ENCODE results near the gene GALNT12.

The GALNT12 gene

DNA sequence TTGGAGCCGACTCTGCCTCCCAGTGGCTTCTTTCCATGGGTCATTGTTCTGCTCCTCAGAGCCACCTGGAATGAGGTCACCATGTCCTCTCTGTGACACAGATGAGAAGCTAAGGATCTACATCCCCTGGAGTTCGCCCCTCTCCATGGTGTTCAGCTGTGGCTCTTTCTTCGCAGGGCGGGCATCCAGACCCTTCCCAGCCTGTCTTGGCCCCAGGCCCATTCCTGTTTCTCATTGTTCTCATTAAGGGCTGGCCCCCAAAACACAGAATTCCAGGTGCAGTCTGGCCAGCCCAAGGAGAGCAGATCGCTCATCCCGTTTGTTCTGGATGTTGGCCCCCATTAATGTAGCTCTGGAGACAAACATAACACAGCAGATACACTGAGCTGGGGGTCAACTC is 69.8 kb downstream of the GALNT12 start:
- no peaks in the 10 kb centered on the region for H3K9me3 ChIP-seq (ENCODE audit: control extremely low read depth in 1 of 5, control insufficient read depth in 4 of 5, insufficient read depth in 2 of 5, low read depth in 1 of 5, low read length in 4 of 5)
- H3K4me1 ChIP-seq (ENCODE audit: control extremely low read depth in 1 of 4, control insufficient read depth in 4 of 4, insufficient read depth in 4 of 4, low read length in 3 of 4), result no peaks in the 10 kb centered on the region
- H3K27me3 ChIP-seq (replicated peaks in 2 of 5; ENCODE audit: control insufficient read depth in 4 of 5, insufficient read depth in 5 of 5, low read length in 4 of 5), result peaks cover 0 to 3% (median 0%) of the 10 kb centered on the region in 5 experiments
- 100% methylated on average over 3 of the region's 6 CpGs for WGBS (ENCODE audit: insufficient coverage)
- no peak overlapping the region for H3K4me3 ChIP-seq (ENCODE audit: control insufficient read depth in 1 of 7, extremely low read depth in 1 of 7, insufficient read depth in 4 of 7, low read depth in 2 of 7, low read length in 6 of 7)
- H3K27ac ChIP-seq (ENCODE audit: insufficient read depth in 1 of 2, low read depth in 1 of 2, low read length in 2 of 2, poor library complexity in 1 of 2, severe bottlenecking in 2 of 2), result no peak overlapping the region
- DNase-seq, result no peak
- H3K36me3 ChIP-seq (ENCODE audit: control insufficient read depth in 4 of 4, insufficient read depth in 4 of 4, low read length in 3 of 4), result no peaks in the 10 kb centered on the region
- ChIA-PET CTCF (no interaction called here), POLR2A (no interaction called here)

DNA sequence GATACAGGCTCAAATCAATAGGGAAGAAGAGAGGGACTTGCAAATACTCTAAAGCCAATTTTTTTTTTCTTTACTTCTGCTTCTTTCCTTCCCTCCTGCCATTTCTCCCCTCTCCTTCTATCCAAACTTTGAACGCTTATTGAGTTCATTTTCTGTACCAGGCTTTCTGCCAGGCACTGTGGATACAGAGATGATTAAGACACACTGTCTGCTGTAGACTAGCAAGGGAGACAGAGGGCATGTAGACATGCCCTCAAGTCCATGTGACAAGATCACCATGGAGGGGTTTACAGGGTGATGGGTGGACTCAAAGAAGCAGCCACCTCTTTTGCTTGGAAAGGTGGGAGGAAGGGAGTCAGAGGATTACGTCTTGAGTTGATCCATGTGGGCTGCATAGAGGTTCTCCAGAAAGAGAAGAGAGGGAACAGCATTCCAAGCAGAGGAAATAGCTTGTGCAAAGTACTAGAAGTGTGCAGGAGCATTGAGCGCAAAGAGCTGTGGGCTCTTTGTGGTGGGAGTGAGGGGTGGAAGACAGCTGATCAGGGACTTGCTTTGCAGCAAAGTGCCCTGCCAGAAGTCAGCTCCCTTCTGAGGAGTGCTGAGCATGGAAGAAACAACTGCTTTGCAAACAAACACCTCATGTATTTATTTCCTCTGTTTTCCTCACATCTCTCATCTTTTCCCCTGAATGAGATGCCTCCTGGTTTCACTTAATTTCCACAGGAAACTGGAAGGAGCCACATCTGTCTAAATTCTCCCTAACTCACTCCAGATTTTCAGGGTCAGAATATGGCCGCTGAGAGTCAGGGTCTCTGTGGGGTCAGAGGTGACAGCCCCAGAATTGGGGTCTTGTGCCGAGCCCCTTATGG is 71.9 kb downstream of the GALNT12 start:
- H3K36me3 ChIP-seq (ENCODE audit: control insufficient read depth in 4 of 4, insufficient read depth in 4 of 4, low read length in 3 of 4), result no peaks in the 10 kb centered on the region
- 96% methylated on average over 4 of the region's 5 CpGs for WGBS (ENCODE audit: insufficient coverage)
- no peaks in the 10 kb centered on the region for H3K4me1 ChIP-seq (ENCODE audit: control extremely low read depth in 1 of 4, control insufficient read depth in 4 of 4, insufficient read depth in 4 of 4, low read length in 3 of 4)
- H3K9me3 ChIP-seq (ENCODE audit: control extremely low read depth in 1 of 5, control insufficient read depth in 4 of 5, insufficient read depth in 2 of 5, low read depth in 1 of 5, low read length in 4 of 5), result no peaks in the 10 kb centered on the region
- no peak overlapping the region for H3K27ac ChIP-seq (ENCODE audit: insufficient read depth in 1 of 2, low read depth in 1 of 2, low read length in 2 of 2, poor library complexity in 1 of 2, severe bottlenecking in 2 of 2)
- ChIA-PET POLR2A (no interaction called here), CTCF (interaction anchor here (0.9 to 1.3 kb wide), 2 partner anchors 18 to 119 kb away, joined by 3 read pairs; no protein-coding TSS in a partner anchor)
- no peak for DNase-seq
- peaks cover 0 to 3% (median 0%) of the 10 kb centered on the region in 5 experiments for H3K27me3 ChIP-seq (replicated peaks in 2 of 5; ENCODE audit: control insufficient read depth in 4 of 5, insufficient read depth in 5 of 5, low read length in 4 of 5)
- no peak overlapping the region for H3K4me3 ChIP-seq (ENCODE audit: control insufficient read depth in 1 of 7, extremely low read depth in 1 of 7, insufficient read depth in 4 of 7, low read depth in 2 of 7, low read length in 6 of 7)

DNA sequence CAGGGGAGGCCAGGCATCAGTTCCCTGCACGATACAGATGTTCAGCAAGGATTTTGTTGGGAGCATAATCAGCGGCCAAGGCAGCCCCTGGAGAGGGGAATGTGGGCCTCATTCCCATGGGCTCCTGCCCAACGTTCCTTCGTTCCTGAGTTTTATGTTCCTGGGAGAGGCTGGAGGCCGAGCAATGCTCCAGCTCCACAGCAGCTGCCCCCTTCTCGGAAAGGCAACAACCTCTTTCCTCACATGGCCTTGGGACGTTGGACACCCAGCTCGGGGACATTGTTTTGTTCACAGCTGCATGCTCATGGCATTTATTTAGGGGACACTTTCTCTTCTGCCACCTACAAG is 72.5 kb downstream of the GALNT12 start:
- ChIA-PET POLR2A (no interaction called here), CTCF (interaction anchor here (0.9 to 1.3 kb wide), 2 partner anchors 19 to 118 kb away, joined by 3 read pairs; no protein-coding TSS in a partner anchor)
- no peak overlapping the region for H3K27ac ChIP-seq (ENCODE audit: insufficient read depth in 1 of 2, low read depth in 1 of 2, low read length in 2 of 2, poor library complexity in 1 of 2, severe bottlenecking in 2 of 2)
- H3K4me1 ChIP-seq (ENCODE audit: control extremely low read depth in 1 of 4, control insufficient read depth in 4 of 4, insufficient read depth in 4 of 4, low read length in 3 of 4), result no peaks in the 10 kb centered on the region
- H3K27me3 ChIP-seq (replicated peaks in 2 of 5; ENCODE audit: control insufficient read depth in 4 of 5, insufficient read depth in 5 of 5, low read length in 4 of 5), result peaks cover 0 to 3% (median 0%) of the 10 kb centered on the region in 5 experiments
- 90% methylated on average over 6 of the region's 8 CpGs for WGBS (ENCODE audit: insufficient coverage)
- H3K9me3 ChIP-seq (ENCODE audit: control extremely low read depth in 1 of 5, control insufficient read depth in 4 of 5, insufficient read depth in 2 of 5, low read depth in 1 of 5, low read length in 4 of 5), result no peaks in the 10 kb centered on the region
- no peak for DNase-seq
- no peaks in the 10 kb centered on the region for H3K36me3 ChIP-seq (ENCODE audit: control insufficient read depth in 4 of 4, insufficient read depth in 4 of 4, low read length in 3 of 4)
- H3K4me3 ChIP-seq (ENCODE audit: control insufficient read depth in 1 of 7, extremely low read depth in 1 of 7, insufficient read depth in 4 of 7, low read depth in 2 of 7, low read length in 6 of 7), result no peak overlapping the region

DNA sequence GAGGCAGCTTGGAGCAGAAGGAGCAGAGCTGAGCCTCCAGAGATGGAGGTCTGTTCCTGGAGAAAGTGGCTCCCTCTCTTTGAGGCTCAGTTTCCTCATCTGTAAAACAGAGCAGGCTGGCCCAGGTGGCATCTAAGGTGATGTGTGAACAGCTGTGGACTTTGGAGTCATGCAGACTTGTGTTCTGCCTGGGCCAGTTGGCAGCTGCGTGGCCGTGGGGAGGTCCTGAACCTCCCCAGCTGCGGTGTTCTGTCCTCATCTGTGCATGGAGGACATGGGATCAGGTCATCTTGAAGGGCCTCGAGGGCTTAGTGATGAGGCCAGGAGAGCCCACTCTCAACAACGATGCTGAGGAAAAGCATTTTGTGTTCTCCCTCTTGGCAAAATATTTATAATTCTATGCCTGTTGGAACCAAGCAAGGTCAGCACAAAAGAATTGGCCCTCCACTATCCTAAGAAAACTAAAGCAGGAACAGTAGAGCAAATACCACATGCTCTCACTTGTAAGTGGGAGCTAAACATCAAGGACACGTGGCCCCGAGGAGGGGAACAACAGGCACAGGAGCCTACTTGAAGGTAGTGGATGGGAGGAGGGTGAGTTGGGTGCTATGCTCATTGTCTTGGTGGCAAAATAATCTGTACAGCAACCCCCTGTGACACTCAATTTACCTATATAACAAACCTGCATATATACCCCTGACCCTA is 73.0 kb downstream of the GALNT12 start:
- H3K27me3 ChIP-seq (replicated peaks in 2 of 5; ENCODE audit: control insufficient read depth in 4 of 5, insufficient read depth in 5 of 5, low read length in 4 of 5), result peaks cover 0 to 3% (median 0%) of the 10 kb centered on the region in 5 experiments
- WGBS (ENCODE audit: insufficient coverage), result 98% methylated on average over 5 of the region's 7 CpGs
- no peaks in the 10 kb centered on the region for H3K4me1 ChIP-seq (ENCODE audit: control extremely low read depth in 1 of 4, control insufficient read depth in 4 of 4, insufficient read depth in 4 of 4, low read length in 3 of 4)
- H3K36me3 ChIP-seq (ENCODE audit: control insufficient read depth in 4 of 4, insufficient read depth in 4 of 4, low read length in 3 of 4), result no peaks in the 10 kb centered on the region
- no peak overlapping the region for H3K4me3 ChIP-seq (ENCODE audit: control insufficient read depth in 1 of 7, extremely low read depth in 1 of 7, insufficient read depth in 4 of 7, low read depth in 2 of 7, low read length in 6 of 7)
- no peaks in the 10 kb centered on the region for H3K9me3 ChIP-seq (ENCODE audit: control extremely low read depth in 1 of 5, control insufficient read depth in 4 of 5, insufficient read depth in 2 of 5, low read depth in 1 of 5, low read length in 4 of 5)
- DNase-seq, result no peak
- ChIA-PET CTCF (interaction anchor here (0.9 to 1.3 kb wide), 2 partner anchors 19 to 118 kb away, joined by 3 read pairs; no protein-coding TSS in a partner anchor), POLR2A (no interaction called here)
- no peak overlapping the region for H3K27ac ChIP-seq (ENCODE audit: insufficient read depth in 1 of 2, low read depth in 1 of 2, low read length in 2 of 2, poor library complexity in 1 of 2, severe bottlenecking in 2 of 2)

DNA sequence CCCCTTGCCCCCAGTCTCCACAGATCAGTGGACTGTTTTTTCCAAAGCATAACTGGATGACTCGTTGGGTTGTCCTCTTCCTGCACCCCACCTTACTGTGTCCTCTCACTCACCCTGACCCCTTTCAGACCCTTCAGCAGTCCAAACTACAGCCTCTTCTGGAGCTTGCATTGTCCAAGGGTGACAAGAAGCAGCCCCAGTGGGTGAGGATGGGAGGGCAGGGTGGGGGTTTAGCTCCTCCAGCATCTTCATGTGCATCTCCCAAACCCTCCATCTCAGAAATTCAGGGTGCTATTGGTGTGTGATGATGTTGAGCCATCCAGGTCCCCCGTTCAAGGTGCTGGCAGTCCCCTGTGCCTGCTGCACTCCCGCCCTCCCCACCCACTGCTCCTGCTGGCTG is 73.9 kb downstream of the GALNT12 start:
- H3K27ac ChIP-seq (ENCODE audit: insufficient read depth in 1 of 2, low read depth in 1 of 2, low read length in 2 of 2, poor library complexity in 1 of 2, severe bottlenecking in 2 of 2), result no peak overlapping the region
- no peak for DNase-seq
- no peaks in the 10 kb centered on the region for H3K9me3 ChIP-seq (ENCODE audit: control extremely low read depth in 1 of 5, control insufficient read depth in 4 of 5, insufficient read depth in 2 of 5, low read depth in 1 of 5, low read length in 4 of 5)
- ChIA-PET CTCF (no interaction called here), POLR2A (no interaction called here)
- H3K4me3 ChIP-seq (ENCODE audit: control insufficient read depth in 1 of 7, extremely low read depth in 1 of 7, insufficient read depth in 4 of 7, low read depth in 2 of 7, low read length in 6 of 7), result no peak overlapping the region
- H3K4me1 ChIP-seq (ENCODE audit: control extremely low read depth in 1 of 4, control insufficient read depth in 4 of 4, insufficient read depth in 4 of 4, low read length in 3 of 4), result no peaks in the 10 kb centered on the region
- 94% methylated on average over 2 of the region's 3 CpGs for WGBS (ENCODE audit: insufficient coverage)
- H3K36me3 ChIP-seq (ENCODE audit: control insufficient read depth in 4 of 4, insufficient read depth in 4 of 4, low read length in 3 of 4), result no peaks in the 10 kb centered on the region
- peaks cover 0 to 3% (median 0%) of the 10 kb centered on the region in 5 experiments for H3K27me3 ChIP-seq (replicated peaks in 2 of 5; ENCODE audit: control insufficient read depth in 4 of 5, insufficient read depth in 5 of 5, low read length in 4 of 5)

DNA sequence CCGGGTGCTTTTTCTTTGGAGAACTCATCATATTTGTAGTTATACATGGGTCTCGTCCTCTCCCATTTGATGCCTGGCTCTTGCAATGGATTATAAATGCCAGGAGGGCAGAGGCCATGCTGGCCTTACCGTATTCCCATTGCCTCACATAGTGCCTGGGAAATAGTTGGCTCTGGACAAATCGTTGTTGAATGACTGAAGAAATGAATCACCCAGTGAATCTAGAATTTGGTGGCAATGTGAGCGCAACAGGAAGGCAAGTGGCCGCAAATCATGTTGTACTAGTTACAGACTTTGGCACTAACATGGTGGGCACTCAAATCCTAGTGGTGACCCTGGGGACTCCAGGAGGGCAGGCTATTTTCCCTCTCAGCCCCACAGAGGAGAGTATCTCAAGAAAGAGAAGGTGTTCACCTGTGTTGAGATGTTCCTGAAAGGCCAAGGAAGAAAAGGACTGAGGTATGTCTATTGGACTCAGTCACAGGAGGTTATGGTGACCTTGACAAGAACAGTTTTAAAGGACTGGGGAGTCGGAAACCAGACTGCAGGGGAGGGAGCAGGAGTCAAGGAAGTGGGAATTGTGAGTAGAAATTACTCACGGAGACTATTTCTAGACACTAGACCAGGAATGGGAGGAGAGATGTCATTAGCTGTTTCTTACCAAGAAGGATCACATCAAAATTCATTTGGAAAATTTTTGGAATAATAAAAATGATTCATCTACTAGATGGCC is 74.5 kb downstream of the GALNT12 start:
- ChIA-PET POLR2A (no interaction called here), CTCF (no interaction called here)
- no peaks in the 10 kb centered on the region for H3K9me3 ChIP-seq (ENCODE audit: control extremely low read depth in 1 of 5, control insufficient read depth in 4 of 5, insufficient read depth in 2 of 5, low read depth in 1 of 5, low read length in 4 of 5)
- no peak overlapping the region for H3K27ac ChIP-seq (ENCODE audit: insufficient read depth in 1 of 2, low read depth in 1 of 2, low read length in 2 of 2, poor library complexity in 1 of 2, severe bottlenecking in 2 of 2)
- DNase-seq, result no peak
- H3K4me1 ChIP-seq (ENCODE audit: control extremely low read depth in 1 of 4, control insufficient read depth in 4 of 4, insufficient read depth in 4 of 4, low read length in 3 of 4), result peaks cover 0 to 5% (median 0%) of the 10 kb centered on the region in 4 experiments
- no peaks in the 10 kb centered on the region for H3K36me3 ChIP-seq (ENCODE audit: control insufficient read depth in 4 of 4, insufficient read depth in 4 of 4, low read length in 3 of 4)
- H3K27me3 ChIP-seq (replicated peaks in 2 of 5; ENCODE audit: control insufficient read depth in 4 of 5, insufficient read depth in 5 of 5, low read length in 4 of 5), result peaks cover 0 to 3% (median 0%) of the 10 kb centered on the region in 5 experiments
- 92% methylated on average over 8 of the region's 8 CpGs for WGBS (ENCODE audit: insufficient coverage)
- H3K4me3 ChIP-seq (ENCODE audit: control insufficient read depth in 1 of 7, extremely low read depth in 1 of 7, insufficient read depth in 4 of 7, low read depth in 2 of 7, low read length in 6 of 7), result no peak overlapping the region
